ENCODE results near the gene PHLDB2. TPM values are rescaled to one million over a fixed set of nuclear protein-coding genes. Genes with fewer than 3 reads are reported as not detected.

Gene PHLDB2
- total RNA-seq, 1 donor from 2014 or later, result 170 TPM

DNA sequence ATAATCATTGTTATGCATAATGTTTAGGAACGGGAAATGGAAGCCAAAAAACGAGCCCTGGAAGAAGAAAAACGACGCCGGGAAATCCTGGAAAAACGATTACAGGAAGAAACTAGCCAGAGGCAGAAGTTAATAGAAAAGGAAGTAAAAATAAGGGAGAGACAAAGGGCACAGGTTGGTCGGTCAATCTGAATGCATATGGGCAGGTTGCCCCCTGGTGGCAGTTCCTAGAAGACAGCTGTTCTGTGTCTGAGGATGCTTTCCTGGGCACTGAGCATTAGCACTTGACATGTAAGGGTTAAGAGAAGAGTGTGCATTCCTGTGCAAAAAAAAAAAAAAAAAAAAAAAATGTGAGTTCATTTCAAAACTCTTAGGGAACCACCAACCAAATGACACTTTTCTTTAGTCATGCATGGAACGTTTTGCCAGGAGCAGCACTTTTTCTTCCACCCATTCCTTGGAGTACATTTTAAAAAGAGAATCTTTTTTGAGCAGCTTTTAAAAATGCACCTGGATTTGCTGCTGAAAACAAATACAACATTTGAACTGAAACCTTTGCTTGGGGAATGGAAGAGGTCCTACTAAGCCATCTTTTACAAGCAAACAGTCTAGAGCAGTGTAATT is 108.7 kb downstream of the PHLDB2 start:
- Mint-ChIP-seq H3K27me3 (ENCODE audit: low read depth, unreplicated experiment) (no peaks in the 10 kb centered on the region), H3K4me3 (ENCODE audit: unreplicated experiment) (peak overlapping the region; percentile 41), H3K36me3 (ENCODE audit: low read depth, unreplicated experiment) (peaks cover 14% of the 10 kb centered on the region), H3K9me3 (ENCODE audit: unreplicated experiment) (no peaks in the 10 kb centered on the region), H3K4me1 (ENCODE audit: low read depth, unreplicated experiment) (peaks cover 15% of the 10 kb centered on the region), H3K27ac (ENCODE audit: unreplicated experiment) (peak overlapping the region; percentile 36)
- H3K9ac ChIP-seq (ENCODE audit: low read length), result peak overlapping the region; percentile 18
- no peak overlapping the region for H3K4me2 ChIP-seq (ENCODE audit: low read length)
- H3K79me2 ChIP-seq (ENCODE audit: insufficient read depth, low read length), result no peaks in the 10 kb centered on the region
- H3K27me3 ChIP-seq (ENCODE audit: insufficient read depth, low read length), result no peaks in the 10 kb centered on the region
- FAIRE-seq (peak; percentile 34), DNase-seq (ENCODE audit: low read depth) (peak; percentile 65)
- H3K4me3 ChIP-seq (ENCODE audit: insufficient read depth, low read depth, low read length), result no peak overlapping the region
- H4K20me1 ChIP-seq (ENCODE audit: insufficient read depth, low read length), result no peaks in the 10 kb centered on the region
- H3K9me3 ChIP-seq (ENCODE audit: insufficient read depth, low read depth, low read length), result no peaks in the 10 kb centered on the region
- H3K36me3 ChIP-seq (ENCODE audit: insufficient read depth, low read length), result peaks cover 63% of the 10 kb centered on the region
- H3K4me1 ChIP-seq (ENCODE audit: insufficient read depth, low read length), result peaks cover 8% of the 10 kb centered on the region
- H3K27ac ChIP-seq (ENCODE audit: low read depth, low read length), result peak overlapping the region; percentile 2
- H2AFZ ChIP-seq (ENCODE audit: low read depth, low read length), result no peak overlapping the region
- TF ChIP-seq, protein P1, sequence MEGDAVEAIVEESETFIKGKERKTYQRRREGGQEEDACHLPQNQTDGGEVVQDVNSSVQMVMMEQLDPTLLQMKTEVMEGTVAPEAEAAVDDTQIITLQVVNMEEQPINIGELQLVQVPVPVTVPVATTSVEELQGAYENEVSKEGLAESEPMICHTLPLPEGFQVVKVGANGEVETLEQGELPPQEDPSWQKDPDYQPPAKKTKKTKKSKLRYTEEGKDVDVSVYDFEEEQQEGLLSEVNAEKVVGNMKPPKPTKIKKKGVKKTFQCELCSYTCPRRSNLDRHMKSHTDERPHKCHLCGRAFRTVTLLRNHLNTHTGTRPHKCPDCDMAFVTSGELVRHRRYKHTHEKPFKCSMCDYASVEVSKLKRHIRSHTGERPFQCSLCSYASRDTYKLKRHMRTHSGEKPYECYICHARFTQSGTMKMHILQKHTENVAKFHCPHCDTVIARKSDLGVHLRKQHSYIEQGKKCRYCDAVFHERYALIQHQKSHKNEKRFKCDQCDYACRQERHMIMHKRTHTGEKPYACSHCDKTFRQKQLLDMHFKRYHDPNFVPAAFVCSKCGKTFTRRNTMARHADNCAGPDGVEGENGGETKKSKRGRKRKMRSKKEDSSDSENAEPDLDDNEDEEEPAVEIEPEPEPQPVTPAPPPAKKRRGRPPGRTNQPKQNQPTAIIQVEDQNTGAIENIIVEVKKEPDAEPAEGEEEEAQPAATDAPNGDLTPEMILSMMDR (IDR thresholded peaks at IDR 0.05; ENCODE audit: insufficient read depth, low read depth, low read length), result peak; percentile 87
- no peak for TF ChIP-seq EZH2 (IDR thresholded peaks at IDR 0.05; ENCODE audit: insufficient read depth, low read length)

DNA sequence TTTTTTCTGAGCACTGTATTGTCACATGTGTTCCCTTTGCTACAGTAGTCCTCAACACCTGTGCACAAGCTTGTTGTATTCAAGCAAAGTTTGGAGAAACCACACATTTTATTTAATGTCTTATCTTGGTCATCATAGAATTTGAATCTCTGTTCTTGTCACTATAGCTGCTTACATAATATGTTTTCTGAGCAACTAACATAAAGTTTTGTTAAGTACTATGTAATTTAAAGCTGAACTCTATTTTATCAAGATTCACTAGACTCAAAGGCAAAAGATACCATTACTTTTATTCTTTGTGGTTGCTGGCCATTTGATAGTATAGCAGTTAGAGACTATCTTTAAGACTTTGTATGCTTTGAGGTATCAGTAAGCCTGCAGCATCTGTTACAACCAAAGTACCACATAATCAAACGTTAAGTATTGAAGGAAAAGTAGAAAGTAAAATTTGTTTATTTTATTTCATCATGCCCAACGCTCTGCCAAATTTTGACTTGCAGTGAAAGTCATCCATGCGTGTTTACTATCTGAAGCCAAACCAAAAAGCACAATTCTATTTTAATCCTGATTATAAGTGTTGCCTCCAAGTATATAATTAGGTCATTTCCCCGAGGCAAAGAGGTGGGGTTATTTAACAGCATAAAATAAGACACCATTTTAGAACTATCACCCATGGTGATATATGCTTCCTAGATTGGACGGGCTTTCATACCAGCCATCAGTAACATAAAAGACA is 109.4 kb downstream of the PHLDB2 start:
- Mint-ChIP-seq H3K4me1 (ENCODE audit: low read depth, unreplicated experiment) (peaks cover 9% of the 10 kb centered on the region), H3K36me3 (ENCODE audit: low read depth, unreplicated experiment) (peaks cover 11% of the 10 kb centered on the region), H3K27me3 (ENCODE audit: low read depth, unreplicated experiment) (no peaks in the 10 kb centered on the region), H3K4me3 (ENCODE audit: unreplicated experiment) (no peak overlapping the region), H3K9me3 (ENCODE audit: unreplicated experiment) (no peaks in the 10 kb centered on the region), H3K27ac (ENCODE audit: unreplicated experiment) (no peak overlapping the region)
- no peak for TF ChIP-seq EZH2 (IDR thresholded peaks at IDR 0.05; ENCODE audit: insufficient read depth, low read length)
- TF ChIP-seq, protein P1 (IDR thresholded peaks at IDR 0.05; ENCODE audit: insufficient read depth, low read depth, low read length), result no peak
- H2AFZ ChIP-seq (ENCODE audit: low read depth, low read length), result no peak overlapping the region
- no peaks in the 10 kb centered on the region for H3K79me2 ChIP-seq (ENCODE audit: insufficient read depth, low read length)
- H3K36me3 ChIP-seq (ENCODE audit: insufficient read depth, low read length), result peaks cover 65% of the 10 kb centered on the region
- FAIRE-seq (no peak), DNase-seq (ENCODE audit: low read depth) (no peak)
- no peaks in the 10 kb centered on the region for H4K20me1 ChIP-seq (ENCODE audit: insufficient read depth, low read length)
- no peaks in the 10 kb centered on the region for H3K27me3 ChIP-seq (ENCODE audit: insufficient read depth, low read length)
- H3K4me3 ChIP-seq (ENCODE audit: insufficient read depth, low read depth, low read length), result no peak overlapping the region
- H3K27ac ChIP-seq (ENCODE audit: low read depth, low read length), result no peak overlapping the region
- no peaks in the 10 kb centered on the region for H3K9me3 ChIP-seq (ENCODE audit: insufficient read depth, low read depth, low read length)
- H3K4me1 ChIP-seq (ENCODE audit: insufficient read depth, low read length), result peaks cover 3% of the 10 kb centered on the region
- H3K4me2 ChIP-seq (ENCODE audit: low read length), result no peak overlapping the region
- H3K9ac ChIP-seq (ENCODE audit: low read length), result no peak overlapping the region

DNA sequence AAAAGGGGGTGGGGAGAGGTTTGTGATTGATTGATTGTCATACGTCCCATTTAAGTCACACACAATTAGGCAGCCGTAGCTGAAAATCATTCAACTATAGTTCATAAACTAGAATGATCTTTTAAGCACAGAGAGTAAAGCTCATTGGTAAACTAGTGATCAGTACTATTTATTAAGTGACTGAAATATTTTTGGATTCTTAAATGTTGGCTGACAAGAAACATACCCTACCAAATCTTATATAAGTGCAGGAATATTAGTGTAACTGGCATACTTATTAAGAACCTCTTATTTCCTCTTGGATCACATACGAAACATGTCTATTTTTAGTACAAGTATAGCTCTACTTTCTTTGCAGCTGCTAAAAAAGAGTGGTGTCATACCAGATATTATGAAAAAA is 111.3 kb downstream of the PHLDB2 start:
- DNase-seq (ENCODE audit: low read depth) (no peak), FAIRE-seq (peak; percentile 29)
- Histone ChIP-seq H3K79me2 (ENCODE audit: insufficient read depth, low read length) (no peaks in the 10 kb centered on the region), H3K27ac (ENCODE audit: low read depth, low read length) (no peak overlapping the region), H3K4me1 (ENCODE audit: insufficient read depth, low read length) (no peaks in the 10 kb centered on the region), H3K9ac (ENCODE audit: low read length) (no peak overlapping the region), H3K27me3 (ENCODE audit: insufficient read depth, low read length) (no peaks in the 10 kb centered on the region), H4K20me1 (ENCODE audit: insufficient read depth, low read length) (no peaks in the 10 kb centered on the region), H3K4me2 (ENCODE audit: low read length) (no peak overlapping the region), H3K9me3 (ENCODE audit: insufficient read depth, low read depth, low read length) (no peaks in the 10 kb centered on the region), H3K4me3 (ENCODE audit: insufficient read depth, low read depth, low read length) (no peak overlapping the region), H2AFZ (ENCODE audit: low read depth, low read length) (no peak overlapping the region), H3K36me3 (ENCODE audit: insufficient read depth, low read length) (peaks cover 67% of the 10 kb centered on the region)
- Mint-ChIP-seq H3K27ac (ENCODE audit: unreplicated experiment) (no peak overlapping the region), H3K4me1 (ENCODE audit: low read depth, unreplicated experiment) (peaks cover 5% of the 10 kb centered on the region), H3K27me3 (ENCODE audit: low read depth, unreplicated experiment) (no peaks in the 10 kb centered on the region), H3K4me3 (ENCODE audit: unreplicated experiment) (no peak overlapping the region), H3K36me3 (ENCODE audit: low read depth, unreplicated experiment) (peaks cover 14% of the 10 kb centered on the region), H3K9me3 (ENCODE audit: unreplicated experiment) (no peaks in the 10 kb centered on the region)
- TF ChIP-seq, protein P1 (IDR thresholded peaks at IDR 0.05; ENCODE audit: insufficient read depth, low read depth, low read length), result no peak
- TF ChIP-seq EZH2 (IDR thresholded peaks at IDR 0.05; ENCODE audit: insufficient read depth, low read length), result no peak
